Glutamatergic neuron (in vitro differentiated cells): ENCODE measurements around the gene PRRT1. TPM values are rescaled to one million over a fixed set of nuclear protein-coding genes. Genes with fewer than 3 reads are reported as not detected.
A peak's percentile ranks its signal among the peaks of the same experiment; 100 is the strongest.
"Not testable (repeated sequence)": the region's sequence is repeated elsewhere in the genome, so short reads cannot be mapped to it uniquely, and the experiment has no call there.

ENCODE experiments used
- DNase-seq: peaks from one replicate; pipeline ENCODE4 v3.0.0; 2022
- H3K27ac Mint-ChIP-seq: one replicate; pipeline ENCODE4 v1.8.0; 2020; ENCODE audit warnings: mild to moderate bottlenecking, mixed read lengths, inconsistent platforms; ENCODE audit not compliant: unreplicated experiment
- H3K27me3 Mint-ChIP-seq: one replicate; pipeline ENCODE4 v1.8.0; 2020; ENCODE audit warnings: mild to moderate bottlenecking, moderate library complexity, mixed read lengths, inconsistent platforms; ENCODE audit not compliant: unreplicated experiment
- H3K36me3 Mint-ChIP-seq: one replicate; pipeline ENCODE4 v1.8.0; 2020; ENCODE audit warnings: mild to moderate bottlenecking, mixed read lengths, inconsistent platforms; ENCODE audit not compliant: unreplicated experiment
- H3K4me1 Mint-ChIP-seq: one replicate; pipeline ENCODE4 v1.8.0; 2020; ENCODE audit warnings: mild to moderate bottlenecking, low read depth, mixed read lengths, inconsistent platforms; ENCODE audit not compliant: unreplicated experiment
- H3K4me3 Mint-ChIP-seq: one replicate; pipeline ENCODE4 v1.8.0; 2020; ENCODE audit warnings: mild to moderate bottlenecking, mixed read lengths, inconsistent platforms; ENCODE audit not compliant: unreplicated experiment
- H3K9me3 Mint-ChIP-seq: one replicate; pipeline ENCODE4 v1.8.0; 2020; ENCODE audit warnings: mild to moderate bottlenecking, moderate library complexity, mixed read lengths, inconsistent platforms; ENCODE audit not compliant: unreplicated experiment
- CTCF ChIP-seq: fragments of 200-600 bp; sonication (generic); IDR thresholded peaks from one replicate; pipeline ENCODE4 v1.5.0; 2021; ENCODE audit not compliant: partially characterized antibody, unreplicated experiment
- total RNA-seq: library from RNA; stranded (reverse); fragmentation: NEBNext Ultra II Directional; extraction: Animal tissue kit (Norgen Biotek cat#: 25700); gene quantifications from one replicate; pipeline ENCODE4 v1.2.1, GENCODE V29; 2021; ENCODE audit not compliant: unreplicated experiment

The PRRT1 gene
- total RNA-seq, 1 donor from 2014 or later, result 5.1 TPM

- Mint-ChIP-seq H3K4me1 (peaks cover 18% of the 10 kb centered on the region), H3K27me3 (peaks cover 10% of the 10 kb centered on the region), H3K36me3 (no peaks in the 10 kb centered on the region), H3K4me3 (peak within 1 kb of the TSS; percentile 90), H3K27ac (peak within 1 kb of the TSS; percentile 94), H3K9me3 (peaks cover 13% of the 10 kb centered on the region)
- TF ChIP-seq CTCF, result no peak
- peak; percentile 78 for DNase-seq
These were observed 38.5 kb upstream of the PRRT1 start, which contains the start of gene PBX2 for GRCh38 chr6:32190054-32190851. PBX2 (minus strand) TSS chr6:32190202; CDS start chr6:32189915, 287 bp downstream.

GRCh38 chr6:32189742-32190053 is 38.0 kb upstream of the PRRT1 start:
- peak overlapping the region; percentile 94 for H3K27ac Mint-ChIP-seq
- TF ChIP-seq CTCF, result no peak
- peaks cover 9% of the 10 kb centered on the region for H3K27me3 Mint-ChIP-seq
- H3K36me3 Mint-ChIP-seq, result no peaks in the 10 kb centered on the region
- H3K4me1 Mint-ChIP-seq, result peaks cover 16% of the 10 kb centered on the region
- no peak for DNase-seq
- peaks cover 12% of the 10 kb centered on the region for H3K9me3 Mint-ChIP-seq
- peak overlapping the region; percentile 90 for H3K4me3 Mint-ChIP-seq

GRCh38 chr6:32189069-32189741 is 37.5 kb upstream of the PRRT1 start:
- Mint-ChIP-seq H3K9me3 (peaks cover 12% of the 10 kb centered on the region), H3K27me3 (peaks cover 9% of the 10 kb centered on the region), H3K4me3 (peak overlapping the region; percentile 90), H3K27ac (peak overlapping the region; percentile 94), H3K4me1 (peaks cover 14% of the 10 kb centered on the region), H3K36me3 (no peaks in the 10 kb centered on the region)
- TF ChIP-seq CTCF, result no peak
- no peak for DNase-seq

GRCh38 chr6:32188381-32189068 is 36.8 kb upstream of the PRRT1 start:
- peaks cover 12% of the 10 kb centered on the region for H3K9me3 Mint-ChIP-seq
- peaks cover 14% of the 10 kb centered on the region for H3K4me1 Mint-ChIP-seq
- DNase-seq, result no peak
- H3K27ac Mint-ChIP-seq, result peak overlapping the region; percentile 94
- no peaks in the 10 kb centered on the region for H3K36me3 Mint-ChIP-seq
- TF ChIP-seq CTCF, result no peak
- H3K4me3 Mint-ChIP-seq, result peak overlapping the region; percentile 90
- peaks cover 9% of the 10 kb centered on the region for H3K27me3 Mint-ChIP-seq

- Mint-ChIP-seq H3K9me3 (peaks cover 12% of the 10 kb centered on the region), H3K27ac (peak overlapping the region; percentile 17), H3K4me1 (peaks cover 14% of the 10 kb centered on the region), H3K4me3 (peak overlapping the region; percentile 38)
- not testable (repeated sequence) for H3K36me3 Mint-ChIP-seq, DNase-seq, H3K27me3 Mint-ChIP-seq
These were observed 36.1 kb upstream of the PRRT1 start for GRCh38 chr6:32187725-32188380.
